A673 (cell line): ENCODE results near the gene ROR1.

Source experiments
- CTCF ChIP-seq: fragments of 300-800, 200-600 bp; sonication (generic); conservative IDR thresholded peaks from 2 replicates; pipeline ENCODE4 v1.5.1; 2017; ENCODE audit warnings: low read depth, mild to moderate bottlenecking, antibody characterized with exemption, low read length, moderate library complexity, mixed read lengths
- EZH2 ChIP-seq: fragments of 200-600 bp; sonication (generic); IDR thresholded peaks from 2 replicates; pipeline ENCODE4 v1.6.1; 2017; ENCODE audit warnings: borderline replicate concordance, low read depth, mild to moderate bottlenecking, mixed read lengths, antibody characterized with exemption, low read length; ENCODE audit not compliant: poor library complexity, severe bottlenecking

- TF ChIP-seq CTCF (no peak), EZH2 (no peak)
Measured at GRCh38 chr1:64162804-64163203, 389.0 kb downstream of the ROR1 start.
